ENCODE results near the gene DIP2C. TPM values are rescaled to one million over a fixed set of nuclear protein-coding genes. Genes with fewer than 3 reads are reported as not detected.

DIP2C gene
- total RNA-seq, 1 experiment from 2014 or later: 11.0 TPM

DNA sequence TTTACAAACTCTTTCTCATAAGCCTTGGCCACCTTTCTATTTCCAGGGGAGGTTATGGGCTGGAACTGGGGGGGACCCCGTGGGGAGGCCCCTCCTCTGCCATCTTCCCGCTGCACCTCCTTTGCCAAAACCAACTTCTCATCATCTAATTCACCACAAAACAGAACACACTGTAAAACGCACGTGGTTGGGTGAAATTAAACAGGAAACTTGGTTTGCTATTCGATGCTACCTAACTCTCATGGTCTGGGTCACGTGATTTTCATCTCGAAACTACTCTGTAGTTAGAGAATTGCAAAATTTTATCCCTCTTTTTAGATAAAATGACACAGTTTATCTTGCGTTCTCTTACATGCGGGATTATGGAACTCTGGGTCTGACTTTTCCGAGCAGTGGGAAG lies 312.2 kb downstream of the DIP2C start:
- no peak for ATAC-seq
- no peak for DNase-seq (ENCODE audit: low spot score)
- H3K36me3 Mint-ChIP-seq: peaks cover 18% of the 10 kb centered on the region
- no peak overlapping the region for H3K4me3 Mint-ChIP-seq
- ChIA-PET CTCF (no interaction called here), POLR2A (no interaction called here)
- no peak overlapping the region for H3K27ac Mint-ChIP-seq
- peaks cover 12% of the 10 kb centered on the region for H3K4me1 Mint-ChIP-seq
- no peaks in the 10 kb centered on the region for H3K27me3 Mint-ChIP-seq (ENCODE audit: low read depth)
- peaks cover 11% of the 10 kb centered on the region for H3K9me3 Mint-ChIP-seq
- TF ChIP-seq GABPB1 (CRISPR knock-in tag; IDR thresholded peaks at IDR 0.05): no peak
- TF ChIP-seq, protein P1, sequence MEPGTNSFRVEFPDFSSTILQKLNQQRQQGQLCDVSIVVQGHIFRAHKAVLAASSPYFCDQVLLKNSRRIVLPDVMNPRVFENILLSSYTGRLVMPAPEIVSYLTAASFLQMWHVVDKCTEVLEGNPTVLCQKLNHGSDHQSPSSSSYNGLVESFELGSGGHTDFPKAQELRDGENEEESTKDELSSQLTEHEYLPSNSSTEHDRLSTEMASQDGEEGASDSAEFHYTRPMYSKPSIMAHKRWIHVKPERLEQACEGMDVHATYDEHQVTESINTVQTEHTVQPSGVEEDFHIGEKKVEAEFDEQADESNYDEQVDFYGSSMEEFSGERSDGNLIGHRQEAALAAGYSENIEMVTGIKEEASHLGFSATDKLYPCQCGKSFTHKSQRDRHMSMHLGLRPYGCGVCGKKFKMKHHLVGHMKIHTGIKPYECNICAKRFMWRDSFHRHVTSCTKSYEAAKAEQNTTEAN (CRISPR knock-in tag; IDR thresholded peaks at IDR 0.05): no peak
- TF ChIP-seq ELF4 (CRISPR knock-in tag; IDR thresholded peaks at IDR 0.05; ENCODE audit: low read depth): no peak
- TF ChIP-seq ZNF671 (CRISPR knock-in tag; IDR thresholded peaks at IDR 0.05): no peak
- no peak for TF ChIP-seq RELA (CRISPR knock-in tag; IDR thresholded peaks at IDR 0.05; ENCODE audit: borderline replicate concordance)
- TF ChIP-seq FOXP1 (CRISPR knock-in tag; IDR thresholded peaks at IDR 0.05; ENCODE audit: borderline replicate concordance): no peak
- TF ChIP-seq PRRX2 (CRISPR knock-in tag; IDR thresholded peaks at IDR 0.05): no peak
- TF ChIP-seq, protein P2, sequence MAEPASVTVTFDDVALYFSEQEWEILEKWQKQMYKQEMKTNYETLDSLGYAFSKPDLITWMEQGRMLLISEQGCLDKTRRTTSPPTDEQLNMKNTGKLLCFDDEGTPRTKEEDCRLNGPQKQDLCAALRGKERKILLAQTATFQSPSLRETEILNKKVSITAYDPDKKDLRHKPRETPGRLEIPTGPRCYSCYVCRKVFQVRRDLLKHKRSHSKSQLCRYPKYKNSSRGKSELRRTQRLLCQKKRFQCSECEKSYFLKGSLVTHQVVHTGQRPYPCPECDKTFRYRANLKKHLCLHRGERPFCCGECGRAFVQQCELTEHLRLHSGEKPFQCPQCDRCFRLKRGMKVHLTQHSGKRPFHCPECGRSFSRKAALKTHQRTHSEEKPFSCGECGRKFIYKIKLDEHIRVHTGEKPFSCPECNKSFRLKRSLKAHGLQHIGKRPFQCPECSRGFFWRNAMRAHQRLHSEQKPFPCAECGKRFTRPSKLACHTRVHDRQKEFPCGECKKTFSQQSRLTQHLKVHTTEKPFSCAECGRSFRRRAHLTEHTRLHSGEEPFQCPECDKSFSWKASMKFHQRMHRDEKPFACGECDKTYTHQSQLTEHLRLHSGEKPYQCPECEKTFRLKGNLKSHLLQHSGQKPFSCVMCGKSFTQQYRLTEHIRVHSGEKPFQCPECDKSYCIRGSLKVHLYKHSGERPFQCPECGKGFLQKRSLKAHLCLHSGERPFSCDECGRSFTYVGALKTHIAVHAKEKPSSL (CRISPR knock-in tag; conservative IDR thresholded peaks at IDR 0.05): no peak
- no peak for TF ChIP-seq GTF2I (CRISPR knock-in tag; conservative IDR thresholded peaks at IDR 0.05)
- no peak for TF ChIP-seq ZNF416 (CRISPR knock-in tag; IDR thresholded peaks at IDR 0.05)
- TF ChIP-seq, protein P3, sequence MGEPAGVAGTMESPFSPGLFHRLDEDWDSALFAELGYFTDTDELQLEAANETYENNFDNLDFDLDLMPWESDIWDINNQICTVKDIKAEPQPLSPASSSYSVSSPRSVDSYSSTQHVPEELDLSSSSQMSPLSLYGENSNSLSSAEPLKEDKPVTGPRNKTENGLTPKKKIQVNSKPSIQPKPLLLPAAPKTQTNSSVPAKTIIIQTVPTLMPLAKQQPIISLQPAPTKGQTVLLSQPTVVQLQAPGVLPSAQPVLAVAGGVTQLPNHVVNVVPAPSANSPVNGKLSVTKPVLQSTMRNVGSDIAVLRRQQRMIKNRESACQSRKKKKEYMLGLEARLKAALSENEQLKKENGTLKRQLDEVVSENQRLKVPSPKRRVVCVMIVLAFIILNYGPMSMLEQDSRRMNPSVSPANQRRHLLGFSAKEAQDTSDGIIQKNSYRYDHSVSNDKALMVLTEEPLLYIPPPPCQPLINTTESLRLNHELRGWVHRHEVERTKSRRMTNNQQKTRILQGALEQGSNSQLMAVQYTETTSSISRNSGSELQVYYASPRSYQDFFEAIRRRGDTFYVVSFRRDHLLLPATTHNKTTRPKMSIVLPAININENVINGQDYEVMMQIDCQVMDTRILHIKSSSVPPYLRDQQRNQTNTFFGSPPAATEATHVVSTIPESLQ (CRISPR knock-in tag; IDR thresholded peaks at IDR 0.05): no peak
- TF ChIP-seq, protein P4, sequence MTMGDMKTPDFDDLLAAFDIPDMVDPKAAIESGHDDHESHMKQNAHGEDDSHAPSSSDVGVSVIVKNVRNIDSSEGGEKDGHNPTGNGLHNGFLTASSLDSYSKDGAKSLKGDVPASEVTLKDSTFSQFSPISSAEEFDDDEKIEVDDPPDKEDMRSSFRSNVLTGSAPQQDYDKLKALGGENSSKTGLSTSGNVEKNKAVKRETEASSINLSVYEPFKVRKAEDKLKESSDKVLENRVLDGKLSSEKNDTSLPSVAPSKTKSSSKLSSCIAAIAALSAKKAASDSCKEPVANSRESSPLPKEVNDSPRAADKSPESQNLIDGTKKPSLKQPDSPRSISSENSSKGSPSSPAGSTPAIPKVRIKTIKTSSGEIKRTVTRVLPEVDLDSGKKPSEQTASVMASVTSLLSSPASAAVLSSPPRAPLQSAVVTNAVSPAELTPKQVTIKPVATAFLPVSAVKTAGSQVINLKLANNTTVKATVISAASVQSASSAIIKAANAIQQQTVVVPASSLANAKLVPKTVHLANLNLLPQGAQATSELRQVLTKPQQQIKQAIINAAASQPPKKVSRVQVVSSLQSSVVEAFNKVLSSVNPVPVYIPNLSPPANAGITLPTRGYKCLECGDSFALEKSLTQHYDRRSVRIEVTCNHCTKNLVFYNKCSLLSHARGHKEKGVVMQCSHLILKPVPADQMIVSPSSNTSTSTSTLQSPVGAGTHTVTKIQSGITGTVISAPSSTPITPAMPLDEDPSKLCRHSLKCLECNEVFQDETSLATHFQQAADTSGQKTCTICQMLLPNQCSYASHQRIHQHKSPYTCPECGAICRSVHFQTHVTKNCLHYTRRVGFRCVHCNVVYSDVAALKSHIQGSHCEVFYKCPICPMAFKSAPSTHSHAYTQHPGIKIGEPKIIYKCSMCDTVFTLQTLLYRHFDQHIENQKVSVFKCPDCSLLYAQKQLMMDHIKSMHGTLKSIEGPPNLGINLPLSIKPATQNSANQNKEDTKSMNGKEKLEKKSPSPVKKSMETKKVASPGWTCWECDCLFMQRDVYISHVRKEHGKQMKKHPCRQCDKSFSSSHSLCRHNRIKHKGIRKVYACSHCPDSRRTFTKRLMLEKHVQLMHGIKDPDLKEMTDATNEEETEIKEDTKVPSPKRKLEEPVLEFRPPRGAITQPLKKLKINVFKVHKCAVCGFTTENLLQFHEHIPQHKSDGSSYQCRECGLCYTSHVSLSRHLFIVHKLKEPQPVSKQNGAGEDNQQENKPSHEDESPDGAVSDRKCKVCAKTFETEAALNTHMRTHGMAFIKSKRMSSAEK (CRISPR knock-in tag; IDR thresholded peaks at IDR 0.05; ENCODE audit: borderline replicate concordance): no peak
- no peak for TF ChIP-seq NFATC4 (CRISPR knock-in tag; IDR thresholded peaks at IDR 0.05)
- no peak for TF ChIP-seq GRHL2 (CRISPR knock-in tag; IDR thresholded peaks at IDR 0.05; ENCODE audit: insufficient replicate concordance, severe bottlenecking)
- no peak for TF ChIP-seq JAZF1 (CRISPR knock-in tag; IDR thresholded peaks at IDR 0.05)
- TF ChIP-seq, protein P5, sequence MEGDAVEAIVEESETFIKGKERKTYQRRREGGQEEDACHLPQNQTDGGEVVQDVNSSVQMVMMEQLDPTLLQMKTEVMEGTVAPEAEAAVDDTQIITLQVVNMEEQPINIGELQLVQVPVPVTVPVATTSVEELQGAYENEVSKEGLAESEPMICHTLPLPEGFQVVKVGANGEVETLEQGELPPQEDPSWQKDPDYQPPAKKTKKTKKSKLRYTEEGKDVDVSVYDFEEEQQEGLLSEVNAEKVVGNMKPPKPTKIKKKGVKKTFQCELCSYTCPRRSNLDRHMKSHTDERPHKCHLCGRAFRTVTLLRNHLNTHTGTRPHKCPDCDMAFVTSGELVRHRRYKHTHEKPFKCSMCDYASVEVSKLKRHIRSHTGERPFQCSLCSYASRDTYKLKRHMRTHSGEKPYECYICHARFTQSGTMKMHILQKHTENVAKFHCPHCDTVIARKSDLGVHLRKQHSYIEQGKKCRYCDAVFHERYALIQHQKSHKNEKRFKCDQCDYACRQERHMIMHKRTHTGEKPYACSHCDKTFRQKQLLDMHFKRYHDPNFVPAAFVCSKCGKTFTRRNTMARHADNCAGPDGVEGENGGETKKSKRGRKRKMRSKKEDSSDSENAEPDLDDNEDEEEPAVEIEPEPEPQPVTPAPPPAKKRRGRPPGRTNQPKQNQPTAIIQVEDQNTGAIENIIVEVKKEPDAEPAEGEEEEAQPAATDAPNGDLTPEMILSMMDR (IDR thresholded peaks at IDR 0.05): no peak
- no peak for TF ChIP-seq TCF7 (CRISPR knock-in tag; IDR thresholded peaks at IDR 0.05; ENCODE audit: low read depth)
- no peak for TF ChIP-seq ZNF423 (CRISPR knock-in tag; IDR thresholded peaks at IDR 0.05)

Data from WTC11 (cell line).